Activated T-helper 1 cell treated with anti-CD3 and anti-CD28 coated beads, Interleukin-12 subunit alpha, Interleukin-12 subunit beta, Interleukin-2, Interleukin-4 antibody, amounts not matched to agents 30 ng/mL and 10 ng/mL and 1 ng/mL, durations not matched to agents 14 hours and 24 hours and 36 hours (primary cell): ENCODE results near the gene SLC29A2. TPM values are rescaled to one million over a fixed set of nuclear protein-coding genes. Genes with fewer than 3 reads are reported as not detected.
"Not testable (repeated sequence)": the region's sequence is repeated elsewhere in the genome, so short reads cannot be mapped to it uniquely, and the experiment has no call there.

ENCODE experiments used
- DNase-seq: peaks from one replicate; pipeline ENCODE4 v3.0.0; 2021; ENCODE audit warnings: low spot score
- H3K27ac Mint-ChIP-seq: one replicate; pipeline ENCODE4 v1.8.0; 2021; ENCODE audit warnings: mild to moderate bottlenecking, mixed read lengths
- H3K27me3 Mint-ChIP-seq: one replicate; pipeline ENCODE4 v1.8.0; 2022; ENCODE audit warnings: mild to moderate bottlenecking, moderate library complexity, mixed read lengths; ENCODE audit not compliant: insufficient read depth
- H3K36me3 Mint-ChIP-seq: one replicate; pipeline ENCODE4 v1.8.0; 2021; ENCODE audit warnings: low read depth, mixed read lengths
- H3K4me1 Mint-ChIP-seq: one replicate; pipeline ENCODE4 v1.8.0; 2021; ENCODE audit warnings: low read depth, mixed read lengths
- H3K4me3 Mint-ChIP-seq: one replicate; pipeline ENCODE4 v1.8.0; 2021; ENCODE audit warnings: mild to moderate bottlenecking, moderate library complexity, mixed read lengths
- H3K9me3 Mint-ChIP-seq: one replicate; pipeline ENCODE4 v1.8.0; 2021; ENCODE audit warnings: mixed read lengths
- intact Hi-C: fragments of 100-400 bp; cut with micrococcal nuclease; formaldehyde crosslinking; loops from one replicate; pipeline ENCODE4 v1.15.1; 2024
- total RNA-seq: library from RNA; stranded (reverse); gene quantifications from 2 replicates; pipeline ENCODE4 v1.2.3, GENCODE V29; 2022

Gene SLC29A2
- total RNA-seq, 1 donor from 2014 or later: 16.6 TPM

DNA sequence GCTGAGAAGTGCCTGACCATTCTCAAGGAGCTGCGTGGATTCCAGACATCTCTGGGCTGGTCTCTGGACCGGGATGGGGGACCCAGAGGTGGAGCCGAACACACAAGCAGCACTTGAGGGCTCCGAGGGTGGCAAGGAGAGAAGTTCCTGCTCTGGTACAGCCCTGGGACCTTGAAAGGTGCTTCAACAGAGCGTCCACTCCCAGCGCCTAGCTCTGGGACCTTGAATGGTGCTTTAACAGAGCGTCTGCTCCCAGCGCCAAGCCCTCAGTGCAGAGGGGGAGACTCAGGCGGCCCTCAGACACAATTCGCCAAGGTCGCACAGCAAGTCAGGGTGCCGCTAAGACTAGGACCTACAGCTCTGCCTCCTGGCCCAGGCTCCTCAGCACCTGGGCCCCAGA is 38.6 kb upstream of the SLC29A2 start:
- Mint-ChIP-seq H3K27me3 (peaks cover 18% of the 10 kb centered on the region), H3K4me3 (peak overlapping the region; percentile 19), H3K9me3 (no peaks in the 10 kb centered on the region), H3K4me1 (peaks cover 9% of the 10 kb centered on the region), H3K27ac (no peak overlapping the region), H3K36me3 (no peaks in the 10 kb centered on the region)
- intact Hi-C loops: no loop called here
- DNase-seq: no peak

DNA sequence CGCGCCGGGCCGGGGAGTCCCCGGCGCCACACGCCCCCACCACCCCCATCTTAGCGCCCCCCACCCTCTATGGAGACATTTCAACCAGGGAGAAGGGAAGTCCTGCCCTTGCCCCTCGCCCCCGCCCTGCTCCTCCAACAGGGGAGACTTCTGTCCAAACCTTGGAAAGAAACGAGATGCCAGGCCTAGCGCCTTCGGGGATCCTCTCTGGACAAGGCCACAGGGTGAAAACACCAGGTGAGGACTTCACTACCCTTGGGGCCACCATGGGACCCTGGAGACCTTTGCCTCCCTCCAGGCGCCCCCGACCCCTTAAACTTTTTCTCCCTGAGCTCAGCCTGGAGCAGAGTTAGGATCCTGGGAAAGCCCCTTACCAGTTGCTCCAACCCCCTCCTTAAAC is 37.7 kb upstream of the SLC29A2 start:
- Mint-ChIP-seq H3K9me3 (no peaks in the 10 kb centered on the region), H3K36me3 (no peaks in the 10 kb centered on the region), H3K27me3 (peaks cover 21% of the 10 kb centered on the region), H3K27ac (no peak overlapping the region), H3K4me1 (peaks cover 9% of the 10 kb centered on the region), H3K4me3 (no peak overlapping the region)
- intact Hi-C loops: loop anchor here (1.0 kb wide), 1 partner anchor 57 kb away; the partner anchor contains the start of gene PELI3
- DNase-seq: no peak

DNA sequence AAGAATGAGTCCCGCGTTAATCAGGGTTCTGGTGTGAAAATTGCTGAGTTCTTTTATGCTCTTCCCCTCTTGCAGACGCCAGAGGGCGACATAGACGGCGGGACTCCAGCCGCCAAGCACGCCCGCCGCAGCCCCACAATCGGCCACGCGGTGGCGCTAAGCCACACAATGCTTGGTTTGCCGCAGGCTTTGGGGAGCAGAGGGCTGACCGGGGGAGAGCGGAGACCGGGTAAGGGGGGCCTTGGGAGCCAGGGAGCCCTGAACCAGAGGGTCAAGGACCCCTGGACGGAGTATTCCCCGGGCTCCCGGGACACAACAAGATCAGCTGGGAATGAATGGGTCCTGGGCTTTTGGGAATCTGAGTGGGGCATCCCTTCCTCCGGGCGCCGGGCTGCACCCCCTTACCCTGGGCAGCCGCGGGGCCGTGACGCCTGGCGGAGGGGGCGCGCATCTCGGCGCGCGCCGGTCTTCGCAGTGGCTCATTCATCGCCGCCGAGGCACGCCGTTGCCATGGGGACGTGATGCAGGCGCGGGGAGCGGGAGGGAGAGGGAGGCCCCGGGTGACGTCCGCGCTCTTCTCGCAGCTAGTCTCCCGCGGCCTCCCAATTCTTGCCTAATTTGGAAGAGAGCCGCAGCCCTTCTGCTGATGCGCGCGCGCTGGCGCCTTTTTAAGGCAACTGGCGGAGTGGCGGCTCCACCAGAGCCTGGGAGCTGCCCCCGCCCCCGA is 37.1 kb upstream of the SLC29A2 start:
- Mint-ChIP-seq H3K27ac (peak overlapping the region; percentile 72), H3K27me3 (peaks cover 21% of the 10 kb centered on the region), H3K36me3 (no peaks in the 10 kb centered on the region), H3K4me3 (peak overlapping the region; percentile 84), H3K4me1 (peaks cover 9% of the 10 kb centered on the region), H3K9me3 (no peaks in the 10 kb centered on the region)
- intact Hi-C loops: loop anchor here (1.0 kb wide), 8 partner anchors 10 to 426 kb away; partner anchors contain the start of genes ACTN3, DPP3, PELI3 and ZDHHC24
- DNase-seq: peak; percentile 86

GRCh38 chr11:66407651-66408050 is 36.1 kb upstream of the SLC29A2 start:
- Mint-ChIP-seq H3K36me3 (no peaks in the 10 kb centered on the region), H3K9me3 (no peaks in the 10 kb centered on the region), H3K4me1 (peaks cover 5% of the 10 kb centered on the region), H3K27ac (no peak overlapping the region), H3K27me3 (peaks cover 21% of the 10 kb centered on the region), H3K4me3 (no peak overlapping the region)
- DNase-seq: no peak
- intact Hi-C loops: loop anchor here (1.0 kb wide), 7 partner anchors 11 to 427 kb away; partner anchors contain the start of genes ACTN3, DPP3 and ZDHHC24

DNA sequence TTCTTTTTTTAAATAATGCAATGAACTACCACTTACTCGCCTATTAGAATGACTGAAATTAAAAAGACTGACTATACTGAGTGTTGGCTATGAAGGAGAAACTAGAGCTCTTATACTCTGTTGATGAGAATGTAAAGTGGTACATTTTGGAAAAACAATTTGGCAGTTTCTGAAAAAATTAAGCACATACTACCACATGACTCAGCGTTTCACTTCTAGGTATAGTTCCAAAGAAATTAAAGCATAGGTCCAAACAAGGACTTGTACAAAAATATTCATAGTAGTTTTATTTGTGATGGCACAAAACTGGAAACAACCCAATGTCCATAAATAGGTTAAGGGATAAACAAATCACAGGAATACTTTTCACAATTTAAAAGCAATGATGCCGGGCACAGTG is 22.4 kb upstream of the SLC29A2 start:
- peaks cover 5% of the 10 kb centered on the region for H3K27me3 Mint-ChIP-seq
- H3K27ac Mint-ChIP-seq: no peak overlapping the region

GRCh38 chr11:66391322-66391721 is 19.8 kb upstream of the SLC29A2 start:
- no peak overlapping the region for H3K4me3 Mint-ChIP-seq
- H3K4me1 Mint-ChIP-seq: peaks cover 4% of the 10 kb centered on the region
- no peaks in the 10 kb centered on the region for H3K9me3 Mint-ChIP-seq
- intact Hi-C loops: no loop called here
- H3K36me3 Mint-ChIP-seq: no peaks in the 10 kb centered on the region
- H3K27me3 Mint-ChIP-seq: peaks cover 5% of the 10 kb centered on the region
- no peak overlapping the region for H3K27ac Mint-ChIP-seq
- no peak for DNase-seq

More for the DNA sequence above, 22.4 kb upstream of the SLC29A2 start:
- no peaks in the 10 kb centered on the region for H3K9me3 Mint-ChIP-seq
- no peak overlapping the region for H3K4me3 Mint-ChIP-seq
- intact Hi-C loops: no loop called here
- no peaks in the 10 kb centered on the region for H3K36me3 Mint-ChIP-seq
- H3K4me1 Mint-ChIP-seq: no peaks in the 10 kb centered on the region
- no peak for DNase-seq

- no peaks in the 10 kb centered on the region for H3K36me3 Mint-ChIP-seq
- H3K4me1 Mint-ChIP-seq: peaks cover 10% of the 10 kb centered on the region
- intact Hi-C loops: loop anchor here (1.0 to 5.0 kb wide), 3 partner anchors 42 to 288 kb away; partner anchors contain the start of genes B4GAT1, BRMS1 and RBM4B
- H3K27me3 Mint-ChIP-seq: peaks cover 4% of the 10 kb centered on the region
- H3K4me3 Mint-ChIP-seq: no peak overlapping the region
- H3K9me3 Mint-ChIP-seq: no peaks in the 10 kb centered on the region
- peak; percentile 65 for DNase-seq
- H3K27ac Mint-ChIP-seq: no peak overlapping the region
These were observed 17.3 kb upstream of the SLC29A2 start for GRCh38 chr11:66388780-66389386.

GRCh38 chr11:66386171-66387069 is 14.9 kb upstream of the SLC29A2 start:
- Mint-ChIP-seq H3K27ac (peak overlapping the region; percentile 2), H3K27me3 (peaks cover 2% of the 10 kb centered on the region), H3K4me1 (peaks cover 10% of the 10 kb centered on the region), H3K9me3 (no peaks in the 10 kb centered on the region), H3K36me3 (no peaks in the 10 kb centered on the region), H3K4me3 (no peak overlapping the region)
- intact Hi-C loops: loop anchor here (1.0 to 5.0 kb wide), 4 partner anchors 14 to 291 kb away; partner anchors contain the start of genes B4GAT1, BRMS1 and RBM4B
- peak; percentile 71 for DNase-seq

GRCh38 chr11:66384316-66384715 is 12.8 kb upstream of the SLC29A2 start:
- H3K4me3 Mint-ChIP-seq, H3K9me3 Mint-ChIP-seq: not testable (repeated sequence)

GRCh38 chr11:66380264-66380663 is 8.7 kb upstream of the SLC29A2 start:
- H3K4me1 Mint-ChIP-seq, H3K4me3 Mint-ChIP-seq, DNase-seq, H3K9me3 Mint-ChIP-seq, H3K27ac Mint-ChIP-seq, intact Hi-C loops, H3K36me3 Mint-ChIP-seq, H3K27me3 Mint-ChIP-seq: not testable (repeated sequence)

More at GRCh38 chr11:66384316-66384715, 12.8 kb upstream of the SLC29A2 start:
- H3K27ac Mint-ChIP-seq, intact Hi-C loops, H3K27me3 Mint-ChIP-seq, H3K36me3 Mint-ChIP-seq, DNase-seq: not testable (repeated sequence)
- peaks cover 13% of the 10 kb centered on the region for H3K4me1 Mint-ChIP-seq

- H3K4me3 Mint-ChIP-seq, H3K36me3 Mint-ChIP-seq, H3K4me1 Mint-ChIP-seq, intact Hi-C loops, H3K27ac Mint-ChIP-seq, H3K9me3 Mint-ChIP-seq, H3K27me3 Mint-ChIP-seq, DNase-seq: not testable (repeated sequence)
These were observed 2.2 kb upstream of the SLC29A2 start for GRCh38 chr11:66373690-66374287.

- peaks cover 9% of the 10 kb centered on the region for H3K4me1 Mint-ChIP-seq
- DNase-seq: no peak
- peaks cover 5% of the 10 kb centered on the region for H3K27me3 Mint-ChIP-seq
- intact Hi-C loops: no loop called here
- H3K27ac Mint-ChIP-seq: no peak overlapping the region
- H3K9me3 Mint-ChIP-seq: no peaks in the 10 kb centered on the region
- no peak overlapping the region for H3K4me3 Mint-ChIP-seq
- H3K36me3 Mint-ChIP-seq: peaks cover 4% of the 10 kb centered on the region
These were observed 1.7 kb upstream of the SLC29A2 start for GRCh38 chr11:66373265-66373664.
